GM18508 (cell line): ENCODE measurements around the gene MAP2K6.

Experiments used
- ATAC-seq: cut with Tn5 transposase; IDR thresholded peaks from one replicate; pipeline ENCODE4 v1.9.1; 2021; ENCODE audit warnings: moderate number of reproducible peaks; ENCODE audit not compliant: insufficient read depth, unreplicated experiment

MAP2K6 gene

GRCh38 chr17:69597898-69598692 is 183.6 kb downstream of the MAP2K6 start:
- ATAC-seq = no peak

GRCh38 chr17:69602972-69603371 is 188.5 kb downstream of the MAP2K6 start:
- ATAC-seq = no peak
